SK-N-SH (cell line): ENCODE results near the gene DENND6B. TPM values are rescaled to one million over a fixed set of nuclear protein-coding genes. Genes with fewer than 3 reads are reported as not detected.

Experiments
- CTCF ChIA-PET: fragments of 300-600, 350-600 bp; formaldehyde crosslinking; extraction: SDS; loops from one replicate; lab custom pipeline; 2021; lab: Yijun Ruan, JAX
- POLR2A ChIA-PET: fragments of 350-600 bp; sonication (Branson Sonifier 250); formaldehyde crosslinking; extraction: SDS; loops from one replicate; lab custom pipeline; 2020; ENCODE audit warnings: antibody characterized with exemption, inconsistent platforms; lab: Yijun Ruan, JAX
- DNase-seq: peaks from one replicate; pipeline ENCODE4 v3.0.0; 2012
- H2AFZ ChIP-seq: fragments of 200-600 bp; sonication (generic); 2 replicates; pipeline ENCODE4 v1.8.1; 2016; ENCODE audit warnings: antibody characterized with exemption, mild to moderate bottlenecking, low read depth
- H3F3A ChIP-seq: fragments of 200-600 bp; sonication (generic); replicated peaks from 2 replicates; pipeline ENCODE3; 2016; ENCODE audit warnings: antibody characterized with exemption, mild to moderate bottlenecking; ENCODE audit not compliant: insufficient read depth
- H3K27ac ChIP-seq, 2 experiments: fragments of 200-500 bp in 1 of 2; fragments of 200-600 bp in 1 of 2; sonication (Bioruptor generic) in 1 of 2; sonication (generic), shearing (Covaris generic) in 1 of 2; 2 replicates each; pipeline versions ENCODE4 v1.5.1 to v1.6.1; 2014 to 2016; ENCODE audit warnings: low read depth in 2 of 2, inconsistent platforms in 1 of 2, low read length in 1 of 2, mild to moderate bottlenecking in 1 of 2, mixed read lengths in 1 of 2
- H3K27me3 ChIP-seq: fragments of 200-600 bp; sonication (generic), shearing (Covaris generic); 2 replicates; pipeline ENCODE4 v1.6.1; 2016; ENCODE audit warnings: mixed run types; ENCODE audit not compliant: insufficient read depth
- H3K36me3 ChIP-seq, 2 experiments: fragments of 200-500 bp in 1 of 2; fragments of 200-600 bp in 1 of 2; sonication (Bioruptor generic) in 1 of 2; sonication (generic) in 1 of 2; replicated peaks in 1 of 2; 2 replicates each; pipeline versions ENCODE3 to v1.5.1; 2014 to 2016; ENCODE audit warnings: low read length in 1 of 2, mild to moderate bottlenecking in 1 of 2; ENCODE audit not compliant: insufficient read depth in 2 of 2, control insufficient read depth in 1 of 2
- H3K4me1 ChIP-seq, 2 experiments: fragments of 200-500 bp in 1 of 2; fragments of 200-600 bp in 1 of 2; sonication (Bioruptor generic) in 1 of 2; sonication (generic), shearing (Covaris generic) in 1 of 2; 2 replicates each; pipeline versions ENCODE4 v1.5.1 to v1.6.1; 2014 to 2016; ENCODE audit warnings: low read depth in 1 of 2, low read length in 1 of 2, mixed run types in 1 of 2; ENCODE audit not compliant: insufficient read depth in 2 of 2, control insufficient read depth in 1 of 2
- H3K4me2 ChIP-seq: fragments of 200-600 bp; sonication (generic), shearing (Covaris generic); 2 replicates; pipeline ENCODE4 v1.6.1; 2017; ENCODE audit warnings: mixed run types
- H3K4me3 ChIP-seq, 2 experiments: fragments of 200-500 bp in 1 of 2; fragments of 200-600 bp in 1 of 2; sonication (Bioruptor generic) in 1 of 2; sonication (generic), shearing (Covaris generic) in 1 of 2; 2 replicates each; pipeline versions ENCODE4 v1.5.1 to v1.8.1; 2014 to 2016; ENCODE audit warnings: low read depth in 2 of 2, inconsistent platforms in 1 of 2, low read length in 1 of 2, mild to moderate bottlenecking in 1 of 2, mixed read lengths in 1 of 2, moderate library complexity in 1 of 2
- H3K79me2 ChIP-seq: fragments of 200-600 bp; sonication (generic); 2 replicates; pipeline ENCODE4 v1.8.1; 2017; ENCODE audit warnings: mild to moderate bottlenecking; ENCODE audit not compliant: insufficient read depth
- H3K9ac ChIP-seq: fragments of 200-600 bp; sonication (generic); 2 replicates; pipeline ENCODE4 v1.6.1; 2017; ENCODE audit warnings: mixed run types
- H3K9me2 ChIP-seq: fragments of 200-600 bp; sonication (generic); 2 replicates; pipeline ENCODE4 v1.6.1; 2017; ENCODE audit warnings: mixed run types
- H3K9me3 ChIP-seq: fragments of 200-600 bp; sonication (generic); 2 replicates; pipeline ENCODE4 v1.6.1; 2017; ENCODE audit warnings: mixed run types, mild to moderate bottlenecking, moderate library complexity
- H4K20me1 ChIP-seq: fragments of 200-600 bp; sonication (generic); 2 replicates; pipeline ENCODE4 v1.6.1; 2017; ENCODE audit warnings: mild to moderate bottlenecking, mixed run types; ENCODE audit not compliant: insufficient read depth
- CHD2 ChIP-seq: fragments of 150-350 bp; IDR thresholded peaks from 2 replicates; pipeline ENCODE4 v1.6.1; 2018; ENCODE audit warnings: low read length; ENCODE audit not compliant: partially characterized antibody
- ELF1 ChIP-seq: IDR thresholded peaks from 2 replicates; pipeline ENCODE4 v1.4.0; 2012
- EP300 ChIP-seq, 2 experiments: IDR thresholded peaks; 2 replicates each; pipeline versions ENCODE4 v1.4.0 to v1.6.1; 2012; ENCODE audit warnings: borderline replicate concordance in 1 of 2, low read depth in 1 of 2, low read length in 1 of 2
- EZH2phosphoT487 ChIP-seq: fragments of 200-600 bp; sonication (generic); IDR thresholded peaks from 2 replicates; pipeline ENCODE4 v1.6.1; 2017; ENCODE audit warnings: low read depth, mixed run types, mild to moderate bottlenecking, antibody characterized with exemption, moderate library complexity, borderline replicate concordance
- FOXJ3 ChIP-seq: sonication (generic); formaldehyde crosslinking; IDR thresholded peaks from 2 replicates; pipeline ENCODE4 v1.5.1; 2020; ENCODE audit warnings: mild to moderate bottlenecking, missing genetic modification reagents
- FOXM1 ChIP-seq: IDR thresholded peaks from 2 replicates; pipeline ENCODE4 v1.4.0; 2012; ENCODE audit warnings: low read depth, mild to moderate bottlenecking
- GABPA ChIP-seq: IDR thresholded peaks from 2 replicates; pipeline ENCODE4 v1.4.0; 2012; ENCODE audit warnings: low read depth, mild to moderate bottlenecking
- GATA2 ChIP-seq: sonication (generic); formaldehyde crosslinking; IDR thresholded peaks from 2 replicates; pipeline ENCODE4 v1.5.0; 2020; ENCODE audit warnings: mild to moderate bottlenecking, missing genetic modification reagents
- MEF2A ChIP-seq: IDR thresholded peaks from 2 replicates; pipeline ENCODE4 v1.4.0; 2012; ENCODE audit warnings: low read depth, borderline replicate concordance
- NFIC ChIP-seq: IDR thresholded peaks from 2 replicates; pipeline ENCODE4 v1.4.0; 2012; ENCODE audit warnings: borderline replicate concordance
- POLR2AphosphoS5 ChIP-seq: IDR thresholded peaks from 2 replicates; pipeline ENCODE4 v1.6.1; 2012; ENCODE audit warnings: low read depth, low read length
- RAD21 ChIP-seq: IDR thresholded peaks from 2 replicates; pipeline ENCODE4 v1.6.1; 2012; ENCODE audit warnings: mild to moderate bottlenecking, low read length
- RCOR1 ChIP-seq: fragments of 150-350 bp; IDR thresholded peaks from 2 replicates; pipeline ENCODE4 v1.6.1; 2017; ENCODE audit warnings: antibody characterized with exemption, low read length
- RFX5 ChIP-seq: IDR thresholded peaks from 2 replicates; pipeline ENCODE4 v1.6.1; 2012; ENCODE audit warnings: mild to moderate bottlenecking, improper control_type of control experiment, low read length
- TEAD4 ChIP-seq: IDR thresholded peaks from 2 replicates; pipeline ENCODE4 v1.4.0; 2012; ENCODE audit warnings: mild to moderate bottlenecking, borderline replicate concordance; ENCODE audit not compliant: insufficient read depth
- WGBS: methylation state at CpG from one replicate; pipeline ENCODE4 v1.1.6; 2017; ENCODE audit warnings: low lambda C conversion rate; 5-methylcytosine and 5-hydroxymethylcytosine counted together
- polyA plus RNA-seq, 3 experiments: library from polyadenylated mRNA; depleted of rRNA; stranded (reverse); fragments of >200 nt; gene quantifications; 2 replicates each; pipeline ENCODE4 v1.2.3, GENCODE V29; 2012
- TF ChIP-seq, protein P1 (sequence below): IDR thresholded peaks from 2 replicates; pipeline ENCODE4 v1.4.0; 2012; ENCODE audit warnings: low read depth
- TF ChIP-seq, protein P2 (sequence below): fragments of 150-350 bp; IDR thresholded peaks from 2 replicates; pipeline ENCODE4 v1.6.1; 2017; ENCODE audit warnings: antibody characterized with exemption, low read length, low read depth, borderline replicate concordance
- TF ChIP-seq, protein P3 (sequence below): fragments of 150-350 bp; IDR thresholded peaks from 2 replicates; pipeline ENCODE4 v1.6.1; 2016; ENCODE audit warnings: mild to moderate bottlenecking, low read depth, low read length
- TF ChIP-seq, protein P4 (sequence below): IDR thresholded peaks from 2 replicates; pipeline ENCODE4 v1.6.1; 2012; ENCODE audit warnings: mild to moderate bottlenecking, low read depth, low read length, moderate library complexity
- TF ChIP-seq, protein P5 (sequence below): IDR thresholded peaks from 2 replicates; pipeline ENCODE4; 2012

Gene DENND6B
- polyA plus RNA-seq, 1 of the 3 experiments (the other 2 are of a cell fraction), result 5.6 TPM

DNA sequence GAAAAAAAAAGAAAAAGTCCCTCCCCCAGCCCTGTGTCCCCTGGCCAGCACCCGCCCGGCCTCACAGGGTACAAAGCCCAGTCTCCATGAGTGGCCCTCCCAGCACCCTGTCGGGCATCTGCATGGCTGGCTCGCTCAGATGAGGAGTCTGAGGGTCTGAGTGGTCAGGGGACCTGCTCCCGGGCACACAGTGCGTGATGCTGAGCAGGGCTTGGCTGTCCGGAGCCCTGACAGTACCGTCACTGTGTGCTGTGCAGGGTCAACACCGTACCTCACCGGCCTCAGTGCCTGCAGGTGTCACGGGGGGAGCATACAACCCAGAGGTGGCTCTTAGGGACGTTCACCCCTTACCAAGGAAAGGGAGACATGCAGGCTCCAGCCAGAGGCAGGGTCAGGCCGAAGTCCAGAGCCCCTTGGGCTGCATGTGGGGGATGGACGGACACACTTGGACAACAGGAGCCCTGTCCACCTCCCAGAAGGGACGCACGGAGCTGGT lies 15.8 kb downstream of the DENND6B start:
- peaks cover 15% of the 10 kb centered on the region for H3F3A ChIP-seq
- 91% methylated on average over 9 of the region's 16 CpGs for WGBS
- no peaks in the 10 kb centered on the region for H3K9me3 ChIP-seq
- no peak overlapping the region for H3K4me2 ChIP-seq
- no peak overlapping the region for H2AFZ ChIP-seq
- H3K79me2 ChIP-seq, result peaks cover 10% of the 10 kb centered on the region
- no peaks in the 10 kb centered on the region for H3K27me3 ChIP-seq
- no peak overlapping the region for H3K9ac ChIP-seq
- H3K27ac ChIP-seq, result no peak overlapping the region
- H3K4me1 ChIP-seq, result peaks cover 4 to 13% of the 10 kb centered on the region in 2 experiments; a peak in 2 of 4 replicates
- DNase-seq, result no peak
- no peaks in the 10 kb centered on the region for H4K20me1 ChIP-seq
- ChIA-PET POLR2A (no interaction called here), CTCF (interaction anchor here (2.2 kb wide), 1 partner anchor 35 kb away, joined by 7 read pairs; no protein-coding TSS in a partner anchor)
- no peaks in the 10 kb centered on the region for H3K9me2 ChIP-seq
- TF ChIP-seq MEF2A, result no peak
- no peak for TF ChIP-seq EP300 (IDR thresholded peaks at IDR 0.05; ENCODE audit: borderline replicate concordance in 1 of 2, low read depth in 1 of 2, low read length in 1 of 2)
- TF ChIP-seq, protein P1, sequence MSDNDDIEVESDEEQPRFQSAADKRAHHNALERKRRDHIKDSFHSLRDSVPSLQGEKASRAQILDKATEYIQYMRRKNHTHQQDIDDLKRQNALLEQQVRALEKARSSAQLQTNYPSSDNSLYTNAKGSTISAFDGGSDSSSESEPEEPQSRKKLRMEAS, result no peak
- TF ChIP-seq, protein P2, sequence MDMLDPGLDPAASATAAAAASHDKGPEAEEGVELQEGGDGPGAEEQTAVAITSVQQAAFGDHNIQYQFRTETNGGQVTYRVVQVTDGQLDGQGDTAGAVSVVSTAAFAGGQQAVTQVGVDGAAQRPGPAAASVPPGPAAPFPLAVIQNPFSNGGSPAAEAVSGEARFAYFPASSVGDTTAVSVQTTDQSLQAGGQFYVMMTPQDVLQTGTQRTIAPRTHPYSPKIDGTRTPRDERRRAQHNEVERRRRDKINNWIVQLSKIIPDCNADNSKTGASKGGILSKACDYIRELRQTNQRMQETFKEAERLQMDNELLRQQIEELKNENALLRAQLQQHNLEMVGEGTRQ, result no peak
- TF ChIP-seq, protein P3, sequence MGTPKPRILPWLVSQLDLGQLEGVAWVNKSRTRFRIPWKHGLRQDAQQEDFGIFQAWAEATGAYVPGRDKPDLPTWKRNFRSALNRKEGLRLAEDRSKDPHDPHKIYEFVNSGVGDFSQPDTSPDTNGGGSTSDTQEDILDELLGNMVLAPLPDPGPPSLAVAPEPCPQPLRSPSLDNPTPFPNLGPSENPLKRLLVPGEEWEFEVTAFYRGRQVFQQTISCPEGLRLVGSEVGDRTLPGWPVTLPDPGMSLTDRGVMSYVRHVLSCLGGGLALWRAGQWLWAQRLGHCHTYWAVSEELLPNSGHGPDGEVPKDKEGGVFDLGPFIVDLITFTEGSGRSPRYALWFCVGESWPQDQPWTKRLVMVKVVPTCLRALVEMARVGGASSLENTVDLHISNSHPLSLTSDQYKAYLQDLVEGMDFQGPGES, result no peak
- no peak for TF ChIP-seq RCOR1
- TF ChIP-seq RFX5, result no peak
- no peak for TF ChIP-seq ELF1
- no peak for TF ChIP-seq GATA2 (CRISPR knock-in tag)
- TF ChIP-seq FOXM1, result no peak
- TF ChIP-seq RAD21, result no peak
- TF ChIP-seq NFIC, result no peak
- no peak for TF ChIP-seq POLR2AphosphoS5
- TF ChIP-seq, all 33 proteins: peak for 0
- no peak overlapping the region for H3K4me3 ChIP-seq
- no peaks in the 10 kb centered on the region for H3K36me3 ChIP-seq

DNA sequence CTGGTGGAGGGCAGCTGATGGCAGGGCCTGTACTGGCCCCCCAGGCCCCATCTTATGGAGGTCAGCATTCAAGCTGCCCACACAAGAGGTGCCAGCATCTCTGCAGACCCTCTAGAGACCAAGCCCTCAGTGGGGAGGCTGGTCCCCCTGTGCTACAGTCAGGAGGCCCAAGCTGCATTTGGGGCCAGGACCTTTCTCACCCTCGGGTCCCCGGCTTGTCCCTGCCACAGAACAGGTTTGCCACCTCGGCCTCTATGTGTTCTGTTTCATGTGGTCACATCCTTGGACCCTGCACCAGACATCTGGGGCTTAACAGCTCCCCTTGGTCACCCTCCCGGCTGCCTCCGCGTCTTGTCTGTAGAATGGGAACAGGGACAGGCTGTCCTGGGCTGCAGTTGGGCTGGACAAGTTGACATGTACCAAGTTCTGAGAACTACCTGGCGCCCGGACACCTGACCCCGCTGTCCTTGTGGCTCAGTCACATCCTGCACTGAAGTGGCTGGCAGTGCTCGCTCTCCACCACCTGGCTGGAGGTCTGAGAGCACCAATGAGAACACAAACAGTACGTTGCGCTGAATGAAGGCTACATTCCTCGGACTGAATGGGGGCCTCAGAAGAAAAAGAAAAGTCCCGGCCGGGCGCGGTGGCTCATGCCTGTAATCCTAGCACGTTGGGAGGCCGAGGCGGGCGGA lies 16.6 kb downstream of the DENND6B start:
- CTCF ChIA-PET, result interaction anchor here (1.1 to 2.2 kb wide), 3 partner anchors 17 to 34 kb away, joined by 4 to 7 read pairs (median 5); partner anchors contain the start of gene DENND6B
- POLR2A ChIA-PET, result no interaction called here
- TF ChIP-seq TEAD4 (no peak), EZH2phosphoT487 (no peak), FOXJ3 (CRISPR knock-in tag) (no peak), CHD2 (no peak), GABPA (no peak), MEF2A (no peak)
- TF ChIP-seq, protein P1, result no peak
- TF ChIP-seq, protein P4, sequence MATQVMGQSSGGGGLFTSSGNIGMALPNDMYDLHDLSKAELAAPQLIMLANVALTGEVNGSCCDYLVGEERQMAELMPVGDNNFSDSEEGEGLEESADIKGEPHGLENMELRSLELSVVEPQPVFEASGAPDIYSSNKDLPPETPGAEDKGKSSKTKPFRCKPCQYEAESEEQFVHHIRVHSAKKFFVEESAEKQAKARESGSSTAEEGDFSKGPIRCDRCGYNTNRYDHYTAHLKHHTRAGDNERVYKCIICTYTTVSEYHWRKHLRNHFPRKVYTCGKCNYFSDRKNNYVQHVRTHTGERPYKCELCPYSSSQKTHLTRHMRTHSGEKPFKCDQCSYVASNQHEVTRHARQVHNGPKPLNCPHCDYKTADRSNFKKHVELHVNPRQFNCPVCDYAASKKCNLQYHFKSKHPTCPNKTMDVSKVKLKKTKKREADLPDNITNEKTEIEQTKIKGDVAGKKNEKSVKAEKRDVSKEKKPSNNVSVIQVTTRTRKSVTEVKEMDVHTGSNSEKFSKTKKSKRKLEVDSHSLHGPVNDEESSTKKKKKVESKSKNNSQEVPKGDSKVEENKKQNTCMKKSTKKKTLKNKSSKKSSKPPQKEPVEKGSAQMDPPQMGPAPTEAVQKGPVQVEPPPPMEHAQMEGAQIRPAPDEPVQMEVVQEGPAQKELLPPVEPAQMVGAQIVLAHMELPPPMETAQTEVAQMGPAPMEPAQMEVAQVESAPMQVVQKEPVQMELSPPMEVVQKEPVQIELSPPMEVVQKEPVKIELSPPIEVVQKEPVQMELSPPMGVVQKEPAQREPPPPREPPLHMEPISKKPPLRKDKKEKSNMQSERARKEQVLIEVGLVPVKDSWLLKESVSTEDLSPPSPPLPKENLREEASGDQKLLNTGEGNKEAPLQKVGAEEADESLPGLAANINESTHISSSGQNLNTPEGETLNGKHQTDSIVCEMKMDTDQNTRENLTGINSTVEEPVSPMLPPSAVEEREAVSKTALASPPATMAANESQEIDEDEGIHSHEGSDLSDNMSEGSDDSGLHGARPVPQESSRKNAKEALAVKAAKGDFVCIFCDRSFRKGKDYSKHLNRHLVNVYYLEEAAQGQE, result no peak
- TF ChIP-seq, protein P5, sequence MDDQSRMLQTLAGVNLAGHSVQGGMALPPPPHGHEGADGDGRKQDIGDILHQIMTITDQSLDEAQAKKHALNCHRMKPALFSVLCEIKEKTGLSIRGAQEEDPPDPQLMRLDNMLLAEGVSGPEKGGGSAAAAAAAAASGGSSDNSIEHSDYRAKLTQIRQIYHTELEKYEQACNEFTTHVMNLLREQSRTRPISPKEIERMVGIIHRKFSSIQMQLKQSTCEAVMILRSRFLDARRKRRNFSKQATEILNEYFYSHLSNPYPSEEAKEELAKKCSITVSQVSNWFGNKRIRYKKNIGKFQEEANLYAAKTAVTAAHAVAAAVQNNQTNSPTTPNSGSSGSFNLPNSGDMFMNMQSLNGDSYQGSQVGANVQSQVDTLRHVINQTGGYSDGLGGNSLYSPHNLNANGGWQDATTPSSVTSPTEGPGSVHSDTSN, result no peak

More for the DNA sequence above, 16.6 kb downstream of the DENND6B start:
- DNase-seq, result no peak
- Histone ChIP-seq H3K9me2 (no peaks in the 10 kb centered on the region), H2AFZ (no peak overlapping the region), H3F3A (peaks cover 21% of the 10 kb centered on the region), H3K79me2 (peaks cover 17% of the 10 kb centered on the region), H3K36me3 (peaks cover 0 to 3% of the 10 kb centered on the region in 2 experiments), H3K9me3 (no peaks in the 10 kb centered on the region), H3K27me3 (no peaks in the 10 kb centered on the region), H3K4me3 (no peak overlapping the region), H4K20me1 (no peaks in the 10 kb centered on the region), H3K4me1 (peaks cover 9 to 21% of the 10 kb centered on the region in 2 experiments; a peak in 3 of 4 replicates), H3K27ac (no peak overlapping the region; a peak in 1 of 4 replicates), H3K9ac (no peak overlapping the region), H3K4me2 (no peak overlapping the region)
- 97% methylated on average over 20 of the region's 21 CpGs for WGBS
